Hepatocyte (in vitro differentiated cells): ENCODE results near the gene LLGL2.

Experiments used
- EZH2 ChIP-seq: fragments of 200-600 bp; sonication (generic); IDR thresholded peaks from 2 replicates; pipeline ENCODE4 v1.6.1; 2016; ENCODE audit warnings: antibody characterized with exemption, mild to moderate bottlenecking, borderline replicate concordance
- EZH2phosphoT487 ChIP-seq: fragments of 200-600 bp; sonication (generic); IDR thresholded peaks from one replicate; pipeline ENCODE4 v1.6.1; 2018; ENCODE audit warnings: antibody characterized with exemption, mild to moderate bottlenecking, low read depth, moderate library complexity; ENCODE audit not compliant: unreplicated experiment, severe bottlenecking

- TF ChIP-seq EZH2 (no peak), EZH2phosphoT487 (no peak)
Observed at GRCh38 chr17:75610103-75610984, 84.8 kb downstream of the LLGL2 start.
